ENCODE measurements around the gene ITPKC. TPM values are rescaled to one million over a fixed set of nuclear protein-coding genes. Genes with fewer than 3 reads are reported as not detected.

ITPKC gene
- total and polyA plus RNA-seq, 2 of the 13 experiments (the other 11 are each of a cell fraction or from before 2014, with no cell fraction given), result 6.9 to 11.2 TPM

DNA sequence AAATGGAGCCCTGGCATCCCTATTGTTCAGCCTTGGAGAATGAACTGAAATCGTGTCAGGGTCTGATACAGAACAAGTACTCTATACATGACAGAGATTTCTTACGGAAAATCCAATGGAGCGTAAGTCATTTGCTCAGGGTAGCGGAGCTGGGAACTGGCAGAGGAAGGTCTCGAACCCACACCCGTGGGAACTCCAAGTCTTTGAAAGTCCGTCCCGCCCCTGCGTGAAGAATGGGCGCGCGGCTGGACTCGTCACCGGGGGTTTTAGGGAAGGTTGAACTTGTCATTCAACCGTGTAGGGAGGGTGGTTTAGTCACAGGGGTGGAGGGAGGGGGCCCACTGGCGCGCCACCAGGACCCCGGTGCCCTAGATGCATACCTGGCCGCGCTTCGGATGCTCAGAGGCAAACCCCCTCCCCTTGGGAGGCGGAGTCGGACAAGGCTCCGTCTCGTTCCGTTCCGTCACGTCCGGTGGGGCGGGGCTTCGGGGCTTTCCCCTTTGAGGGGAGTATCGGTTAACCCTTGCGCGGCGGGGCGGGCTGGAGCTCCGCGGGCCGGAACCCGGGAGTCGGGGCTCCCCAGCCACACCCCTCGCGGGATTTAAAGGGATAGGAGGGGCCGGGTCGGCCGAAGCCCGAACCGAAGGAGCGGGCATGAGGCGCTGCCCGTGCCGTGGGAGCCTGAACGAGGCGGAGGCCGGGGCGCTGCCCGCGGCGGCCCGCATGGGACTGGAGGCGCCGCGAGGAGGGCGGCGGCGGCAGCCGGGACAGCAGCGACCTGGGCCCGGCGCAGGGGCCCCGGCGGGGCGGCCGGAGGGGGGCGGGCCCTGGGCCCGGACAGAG, at the start of gene ITPKC, which contains the start of gene COQ8B (continued):
- TF ChIP-seq CREM (IDR thresholded peaks at IDR 0.05) (peak; percentile 87), CREM (CRISPR knock-in tag; IDR thresholded peaks at IDR 0.05) (peak; percentile 43; the same call in 1 of the 2 replicates), NR2F2 (IDR thresholded peaks at IDR 0.05; ENCODE audit: borderline replicate concordance, low read depth) (no peak; the same call in 1 of the 2 replicates), AGO2 (optimal IDR thresholded peaks at IDR 0.05; ENCODE audit: low read depth, low read length) (peak; percentile 47), PHF20 (CRISPR knock-in tag; IDR thresholded peaks at IDR 0.05) (0 out of 2 replicates have a peak, but pooled peaks have one; percentile 63), ZNF777 (CRISPR knock-in tag; IDR thresholded peaks at IDR 0.05) (peak; percentile 56; the same call in 1 of the 2 replicates), ELK4 (CRISPR knock-in tag; IDR thresholded peaks at IDR 0.05; ENCODE audit: borderline replicate concordance) (no peak), HOXA5 (CRISPR knock-in tag; IDR thresholded peaks at IDR 0.05) (peak; percentile 57; the same call in 1 of the 2 replicates), POLR2G (IDR thresholded peaks at IDR 0.05; ENCODE audit: low read depth, low read length) (peak; percentile 76), KDM4B (CRISPR knock-in tag; IDR thresholded peaks at IDR 0.05) (0 out of 2 replicates have a peak, but pooled peaks have one; percentile 9), ZNF484 (CRISPR knock-in tag; IDR thresholded peaks at IDR 0.05; ENCODE audit: borderline replicate concordance, low read depth) (no peak), ZFYVE20 (CRISPR knock-in tag; IDR thresholded peaks at IDR 0.05; ENCODE audit: borderline replicate concordance, low read depth) (no peak), CHD4 (IDR thresholded peaks at IDR 0.05; ENCODE audit: borderline replicate concordance, low read length) (peak; percentile 61; the same call in 1 of the 2 replicates), SKI (IDR thresholded peaks at IDR 0.05; ENCODE audit: partially characterized antibody) (peak; percentile 43)
- TF ChIP-seq, protein P1, sequence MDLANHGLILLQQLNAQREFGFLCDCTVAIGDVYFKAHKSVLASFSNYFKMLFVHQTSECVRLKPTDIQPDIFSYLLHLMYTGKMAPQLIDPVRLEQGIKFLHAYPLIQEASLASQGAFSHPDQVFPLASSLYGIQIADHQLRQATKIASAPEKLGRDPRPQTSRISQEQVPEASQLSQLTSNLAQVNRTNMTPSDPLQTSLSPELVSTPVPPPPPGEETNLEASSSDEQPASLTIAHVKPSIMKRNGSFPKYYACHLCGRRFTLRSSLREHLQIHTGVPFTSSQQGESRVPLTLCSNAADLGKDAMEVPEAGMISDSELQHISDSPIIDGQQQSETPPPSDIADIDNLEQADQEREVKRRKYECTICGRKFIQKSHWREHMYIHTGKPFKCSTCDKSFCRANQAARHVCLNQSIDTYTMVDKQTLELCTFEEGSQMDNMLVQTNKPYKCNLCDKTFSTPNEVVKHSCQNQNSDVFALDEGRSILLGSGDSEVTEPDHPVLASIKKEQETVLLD (CRISPR knock-in tag; IDR thresholded peaks at IDR 0.05; ENCODE audit: low read depth), result peak; percentile 53
- TF ChIP-seq, protein P2, sequence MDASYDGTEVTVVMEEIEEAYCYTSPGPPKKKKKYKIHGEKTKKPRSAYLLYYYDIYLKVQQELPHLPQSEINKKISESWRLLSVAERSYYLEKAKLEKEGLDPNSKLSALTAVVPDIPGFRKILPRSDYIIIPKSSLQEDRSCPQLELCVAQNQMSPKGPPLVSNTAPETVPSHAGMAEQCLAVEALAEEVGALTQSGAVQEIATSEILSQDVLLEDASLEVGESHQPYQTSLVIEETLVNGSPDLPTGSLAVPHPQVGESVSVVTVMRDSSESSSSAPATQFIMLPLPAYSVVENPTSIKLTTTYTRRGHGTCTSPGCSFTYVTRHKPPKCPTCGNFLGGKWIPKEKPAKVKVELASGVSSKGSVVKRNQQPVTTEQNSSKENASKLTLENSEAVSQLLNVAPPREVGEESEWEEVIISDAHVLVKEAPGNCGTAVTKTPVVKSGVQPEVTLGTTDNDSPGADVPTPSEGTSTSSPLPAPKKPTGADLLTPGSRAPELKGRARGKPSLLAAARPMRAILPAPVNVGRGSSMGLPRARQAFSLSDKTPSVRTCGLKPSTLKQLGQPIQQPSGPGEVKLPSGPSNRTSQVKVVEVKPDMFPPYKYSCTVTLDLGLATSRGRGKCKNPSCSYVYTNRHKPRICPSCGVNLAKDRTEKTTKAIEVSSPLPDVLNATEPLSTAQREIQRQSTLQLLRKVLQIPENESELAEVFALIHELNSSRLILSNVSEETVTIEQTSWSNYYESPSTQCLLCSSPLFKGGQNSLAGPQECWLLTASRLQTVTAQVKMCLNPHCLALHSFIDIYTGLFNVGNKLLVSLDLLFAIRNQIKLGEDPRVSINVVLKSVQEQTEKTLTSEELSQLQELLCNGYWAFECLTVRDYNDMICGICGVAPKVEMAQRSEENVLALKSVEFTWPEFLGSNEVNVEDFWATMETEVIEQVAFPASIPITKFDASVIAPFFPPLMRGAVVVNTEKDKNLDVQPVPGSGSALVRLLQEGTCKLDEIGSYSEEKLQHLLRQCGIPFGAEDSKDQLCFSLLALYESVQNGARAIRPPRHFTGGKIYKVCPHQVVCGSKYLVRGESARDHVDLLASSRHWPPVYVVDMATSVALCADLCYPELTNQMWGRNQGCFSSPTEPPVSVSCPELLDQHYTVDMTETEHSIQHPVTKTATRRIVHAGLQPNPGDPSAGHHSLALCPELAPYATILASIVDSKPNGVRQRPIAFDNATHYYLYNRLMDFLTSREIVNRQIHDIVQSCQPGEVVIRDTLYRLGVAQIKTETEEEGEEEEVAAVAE (CRISPR knock-in tag; IDR thresholded peaks at IDR 0.05; ENCODE audit: borderline replicate concordance), result 0 out of 2 replicates have a peak, but pooled peaks have one; percentile 44
- TF ChIP-seq, protein P3, sequence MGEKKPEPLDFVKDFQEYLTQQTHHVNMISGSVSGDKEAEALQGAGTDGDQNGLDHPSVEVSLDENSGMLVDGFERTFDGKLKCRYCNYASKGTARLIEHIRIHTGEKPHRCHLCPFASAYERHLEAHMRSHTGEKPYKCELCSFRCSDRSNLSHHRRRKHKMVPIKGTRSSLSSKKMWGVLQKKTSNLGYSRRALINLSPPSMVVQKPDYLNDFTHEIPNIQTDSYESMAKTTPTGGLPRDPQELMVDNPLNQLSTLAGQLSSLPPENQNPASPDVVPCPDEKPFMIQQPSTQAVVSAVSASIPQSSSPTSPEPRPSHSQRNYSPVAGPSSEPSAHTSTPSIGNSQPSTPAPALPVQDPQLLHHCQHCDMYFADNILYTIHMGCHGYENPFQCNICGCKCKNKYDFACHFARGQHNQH (CRISPR knock-in tag; IDR thresholded peaks at IDR 0.05), result peak; percentile 19; the same call in 1 of the 2 replicates
- TF ChIP-seq, protein P4, sequence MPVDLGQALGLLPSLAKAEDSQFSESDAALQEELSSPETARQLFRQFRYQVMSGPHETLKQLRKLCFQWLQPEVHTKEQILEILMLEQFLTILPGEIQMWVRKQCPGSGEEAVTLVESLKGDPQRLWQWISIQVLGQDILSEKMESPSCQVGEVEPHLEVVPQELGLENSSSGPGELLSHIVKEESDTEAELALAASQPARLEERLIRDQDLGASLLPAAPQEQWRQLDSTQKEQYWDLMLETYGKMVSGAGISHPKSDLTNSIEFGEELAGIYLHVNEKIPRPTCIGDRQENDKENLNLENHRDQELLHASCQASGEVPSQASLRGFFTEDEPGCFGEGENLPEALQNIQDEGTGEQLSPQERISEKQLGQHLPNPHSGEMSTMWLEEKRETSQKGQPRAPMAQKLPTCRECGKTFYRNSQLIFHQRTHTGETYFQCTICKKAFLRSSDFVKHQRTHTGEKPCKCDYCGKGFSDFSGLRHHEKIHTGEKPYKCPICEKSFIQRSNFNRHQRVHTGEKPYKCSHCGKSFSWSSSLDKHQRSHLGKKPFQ (CRISPR knock-in tag; IDR thresholded peaks at IDR 0.05; ENCODE audit: insufficient replicate concordance), result no peak

Measured in HepG2 (cell line).